DMS53 treated with DMSO at 0.1 percent for 48 hours (cell line): ENCODE data around the gene IGLON5.

Experiments
- DNase-seq: peaks from one replicate; lab custom pipeline; 2025; ENCODE audit not compliant: unreplicated experiment; lab: John Stamatoyannopoulos, UW

IGLON5 gene

DNA sequence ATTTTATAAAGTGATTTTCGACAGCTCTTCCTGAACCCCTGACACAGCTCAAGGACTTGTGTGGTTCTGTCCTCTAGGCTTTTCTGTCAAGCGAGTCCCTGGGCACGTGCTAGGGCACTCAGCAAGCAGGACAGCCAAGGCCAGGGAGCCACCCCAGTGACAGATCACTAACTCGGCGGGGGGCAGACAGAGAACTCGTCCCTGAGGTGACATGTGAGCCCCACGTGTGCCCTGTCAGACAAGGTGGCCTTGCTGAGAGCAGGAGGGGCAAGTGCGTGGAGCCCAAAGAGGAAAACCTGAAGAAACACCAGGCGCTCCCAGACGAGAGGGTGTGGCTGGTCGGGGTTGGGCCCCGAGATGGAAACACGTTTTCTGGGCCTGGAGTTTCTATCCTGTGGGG is 49.8 kb downstream of the IGLON5 start:
- DNase-seq = no peak

DNA sequence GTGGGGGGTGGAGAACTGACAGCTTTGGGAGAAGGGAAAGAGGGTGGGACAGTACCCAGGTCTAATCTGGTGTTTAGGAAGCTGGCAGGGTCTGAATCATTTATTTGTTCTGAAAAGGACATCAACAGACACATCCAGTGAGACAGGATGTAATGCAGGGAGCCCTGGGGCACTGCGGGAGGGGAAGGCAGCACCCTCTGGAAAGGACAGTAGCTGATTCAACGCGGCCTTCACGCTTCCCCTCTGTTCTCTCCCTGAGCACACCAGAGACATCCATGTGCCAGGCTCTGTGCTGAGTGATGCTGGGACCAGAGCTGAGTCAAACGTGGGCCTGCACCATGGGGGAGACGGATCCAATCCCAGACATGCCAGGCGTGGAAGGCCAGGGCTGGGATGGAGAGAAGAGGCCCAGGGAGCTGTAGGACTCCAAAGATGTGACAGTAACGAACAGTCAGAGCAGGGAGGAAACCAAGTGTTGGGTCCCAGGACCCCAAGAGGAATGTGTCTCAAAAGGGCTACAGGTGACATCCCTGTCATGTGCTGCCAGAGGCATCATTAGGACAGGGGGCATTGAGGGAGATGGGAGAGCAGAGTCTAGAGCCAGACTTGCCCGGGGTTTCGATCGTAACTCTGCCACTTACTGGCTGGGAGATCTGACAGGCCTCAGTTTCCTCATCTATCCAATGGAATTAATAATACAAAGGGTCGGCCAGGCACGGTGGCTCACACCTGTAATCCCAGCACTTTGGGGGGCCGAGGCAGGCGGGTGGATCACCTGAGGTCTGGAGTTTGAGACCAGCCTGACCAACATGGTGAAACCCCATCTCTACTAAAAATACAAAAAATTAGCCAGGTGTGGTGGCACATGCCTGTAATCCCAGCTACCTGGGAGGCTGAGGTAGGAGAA is 53.0 kb downstream of the IGLON5 start:
- DNase-seq = no peak

DNA sequence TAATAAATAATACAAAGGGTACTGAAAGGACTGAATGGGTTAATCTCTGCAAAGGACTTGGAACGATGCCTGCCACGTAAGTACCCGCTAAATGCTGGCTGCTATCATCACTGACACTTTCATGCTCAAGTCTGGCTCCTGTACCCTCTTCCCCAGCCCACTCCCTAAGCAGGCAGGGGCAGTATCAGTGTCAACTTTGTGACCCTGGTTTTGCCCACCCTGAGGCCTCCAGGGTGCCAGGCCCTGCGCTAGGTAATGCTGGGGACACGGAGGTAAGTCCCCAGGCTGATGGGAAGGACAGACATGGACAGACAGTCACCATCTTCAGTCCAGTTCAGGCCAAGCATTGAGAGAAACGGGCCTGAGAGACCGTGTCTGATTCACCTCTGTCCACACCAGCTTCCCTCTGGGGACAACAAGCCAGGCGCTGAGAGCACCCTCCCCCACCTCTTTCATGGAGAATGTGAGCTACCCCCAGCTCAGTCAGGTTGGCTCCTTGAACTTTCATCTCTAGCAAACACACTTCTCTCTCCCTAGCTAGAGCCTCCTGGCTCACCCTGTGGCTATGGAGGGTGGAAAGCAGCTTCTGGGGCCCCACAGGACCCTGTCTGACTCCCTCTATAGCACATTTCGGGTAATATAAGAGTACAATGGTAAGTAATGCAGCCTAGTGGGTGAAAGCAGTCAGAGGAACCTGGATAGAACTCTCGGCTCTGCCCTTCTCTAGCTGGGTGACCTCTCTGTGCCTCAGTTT is 53.9 kb downstream of the IGLON5 start:
- DNase-seq = no peak

DNA sequence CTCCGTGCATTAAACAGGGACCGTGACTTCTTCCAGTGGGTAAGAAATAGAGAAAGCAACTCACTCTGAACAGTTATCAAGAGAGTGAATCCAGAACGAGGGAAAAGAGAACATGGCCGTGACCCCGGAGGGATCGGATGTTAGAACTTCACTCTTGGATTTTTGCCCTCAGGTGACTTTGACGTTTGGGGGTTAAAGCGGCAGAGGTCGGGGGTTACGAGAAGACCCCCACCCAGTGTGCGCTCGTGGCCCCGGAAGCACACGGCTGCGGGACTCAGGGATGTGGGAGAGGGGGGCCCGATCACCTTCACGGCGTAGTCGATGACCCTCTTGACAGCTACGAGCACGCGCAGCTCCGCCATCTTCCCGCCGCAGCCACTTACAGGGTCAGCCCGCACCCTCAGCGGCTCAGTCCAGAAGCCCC is 54.5 kb downstream of the IGLON5 start, which contains the start of gene ETFB:
Gene ETFB (minus strand): TSS at position 424 of the 424 bp plus-strand sequence. CDS start 62 bp downstream, at position 362.
- DNase-seq = no peak

DNA sequence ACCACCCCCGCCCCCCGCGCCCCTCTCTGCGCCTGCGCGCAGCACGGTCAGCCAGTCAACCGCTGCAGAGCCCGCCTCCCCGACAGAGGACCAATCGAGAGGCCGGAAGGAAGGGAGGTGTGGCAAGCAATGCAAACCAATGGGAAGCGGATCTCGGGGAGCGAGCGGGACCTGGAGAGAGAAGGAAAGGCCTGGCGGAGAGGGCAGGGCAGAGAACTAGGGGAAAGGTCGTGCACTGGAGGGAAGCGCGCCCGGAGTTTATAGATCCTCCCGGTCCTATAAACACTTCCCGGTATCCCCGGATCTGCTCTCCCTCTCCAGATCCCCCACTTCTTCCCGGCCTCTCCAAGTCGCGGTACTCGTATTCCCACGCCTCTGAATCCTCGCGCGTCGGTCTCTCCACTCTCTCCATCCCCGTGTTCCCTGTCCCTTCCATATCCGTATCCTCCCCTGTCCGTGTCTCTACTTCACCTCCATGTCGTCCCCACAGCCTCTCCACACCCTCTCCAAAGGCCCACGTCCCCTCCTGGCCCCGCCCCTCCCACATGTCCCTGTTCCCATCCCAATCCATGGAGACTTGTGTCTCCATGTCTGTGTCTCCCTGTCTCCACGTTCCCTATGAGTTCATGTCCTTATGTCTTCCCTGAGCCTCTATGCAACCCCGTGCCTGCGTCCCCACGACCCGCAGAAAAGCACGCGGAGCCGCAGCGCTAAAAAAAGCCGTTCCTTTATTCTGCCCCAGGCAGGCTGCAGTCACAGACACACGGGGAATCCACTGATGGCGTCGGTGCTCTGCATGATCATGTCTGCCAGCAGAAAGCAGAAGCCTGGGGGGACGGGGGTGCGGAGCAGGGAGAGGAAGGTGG is 55.2 kb downstream of the IGLON5 start:
- DNase-seq = no peak

DNA sequence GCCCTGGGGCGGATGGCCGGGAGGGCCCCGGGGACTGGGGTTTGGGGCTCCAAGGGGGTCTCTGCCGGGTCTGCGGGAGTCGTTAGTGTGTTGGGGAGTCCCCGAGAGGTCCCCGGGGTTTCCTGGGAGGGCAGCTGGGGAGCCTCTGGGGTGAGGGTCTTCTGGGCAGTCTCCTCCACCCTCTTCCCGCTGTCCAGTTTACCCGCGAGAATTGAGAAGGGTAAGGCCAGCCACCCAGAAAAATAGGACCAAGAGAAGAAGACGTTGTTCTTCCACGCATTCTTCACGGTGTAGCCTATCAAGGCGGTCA is 55.8 kb downstream of the IGLON5 start:
- DNase-seq = no peak

DNA sequence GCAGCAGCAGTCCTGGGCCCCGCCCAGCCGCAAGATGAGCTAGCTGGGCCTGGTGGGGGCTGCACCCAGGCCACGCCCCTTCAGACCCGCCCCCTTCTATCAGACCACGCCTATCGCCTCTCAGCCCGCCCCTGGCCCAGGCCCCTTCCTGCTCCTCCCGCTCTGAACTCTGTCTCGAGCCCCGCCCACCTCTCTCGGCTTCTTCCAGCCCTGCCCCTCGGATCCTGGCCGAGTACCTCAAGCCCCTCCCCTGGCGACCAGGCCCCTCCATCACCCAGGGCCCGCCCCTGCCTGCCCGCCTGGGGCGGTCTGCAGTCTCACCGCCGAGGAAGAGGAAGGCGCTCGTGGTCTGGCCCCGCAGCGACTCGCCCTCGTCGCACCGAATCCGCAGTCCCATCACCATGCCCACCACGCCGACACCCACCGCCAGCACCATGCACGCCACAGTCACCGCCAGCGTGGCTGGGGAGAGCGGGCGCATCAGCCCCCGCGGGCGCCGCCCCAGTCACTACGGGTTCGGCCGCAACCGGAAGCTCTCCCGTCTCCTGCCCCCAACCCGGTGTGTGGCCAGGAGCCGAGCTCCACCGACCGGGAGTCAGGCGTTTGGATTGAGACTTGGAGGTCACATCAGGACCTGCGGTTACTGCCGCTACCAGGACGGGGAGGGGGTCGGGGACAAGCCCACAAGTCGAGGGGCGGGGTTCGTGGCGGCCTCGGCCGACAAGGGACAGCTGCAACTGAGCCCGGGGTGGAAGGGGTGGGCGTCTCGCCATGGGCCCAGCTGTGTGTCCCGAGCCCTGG is 56.3 kb downstream of the IGLON5 start:
- DNase-seq = no peak

DNA sequence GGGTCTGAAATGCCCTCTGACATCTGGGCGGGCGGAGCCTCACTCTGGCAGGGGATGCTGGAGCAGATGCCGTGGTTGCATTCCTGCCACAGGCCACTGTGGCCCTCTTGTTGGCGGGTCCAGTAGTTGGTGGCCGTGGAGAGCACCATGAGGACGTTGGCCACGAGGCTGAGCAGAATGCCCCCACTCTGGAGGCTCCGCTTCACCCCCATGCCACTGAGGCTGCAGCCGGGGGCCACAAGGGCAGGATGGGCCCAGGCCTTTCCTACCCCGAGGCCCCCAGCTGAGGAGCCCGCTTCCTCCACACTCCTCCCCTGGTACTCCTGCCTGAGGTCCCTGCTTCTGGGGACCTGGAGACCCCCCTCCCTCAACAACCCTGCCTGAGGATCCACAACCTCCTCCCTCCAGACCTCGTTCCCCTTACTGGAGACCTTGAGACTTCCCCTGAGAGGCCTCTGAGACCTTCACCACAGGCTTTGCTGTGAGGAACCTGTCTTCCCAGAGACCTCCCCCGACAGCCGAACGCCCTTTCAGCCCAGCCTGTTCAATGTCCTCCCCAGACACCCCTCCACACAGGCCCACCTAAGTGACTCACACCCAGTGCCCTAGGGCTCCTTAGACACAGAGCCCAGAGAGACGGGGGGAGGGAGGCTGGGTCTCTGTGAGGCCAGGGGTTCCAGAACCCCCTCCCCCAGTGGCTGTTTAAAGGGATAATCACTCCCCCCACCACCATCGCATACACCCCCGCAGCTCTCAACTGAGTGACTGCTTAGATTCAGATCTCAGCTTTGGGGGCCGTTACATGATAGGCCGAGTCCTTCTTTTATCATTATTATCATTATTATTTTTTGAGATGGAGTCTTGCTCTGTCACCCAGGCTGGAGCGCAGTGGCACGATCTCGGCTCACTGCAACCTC is 57.2 kb downstream of the IGLON5 start, which contains the start of gene CLDND2:
Gene CLDND2 (minus strand): TSS at position 638 of the 917 bp plus-strand sequence. CDS start 426 bp downstream, at position 212.
- no peak for DNase-seq

DNA sequence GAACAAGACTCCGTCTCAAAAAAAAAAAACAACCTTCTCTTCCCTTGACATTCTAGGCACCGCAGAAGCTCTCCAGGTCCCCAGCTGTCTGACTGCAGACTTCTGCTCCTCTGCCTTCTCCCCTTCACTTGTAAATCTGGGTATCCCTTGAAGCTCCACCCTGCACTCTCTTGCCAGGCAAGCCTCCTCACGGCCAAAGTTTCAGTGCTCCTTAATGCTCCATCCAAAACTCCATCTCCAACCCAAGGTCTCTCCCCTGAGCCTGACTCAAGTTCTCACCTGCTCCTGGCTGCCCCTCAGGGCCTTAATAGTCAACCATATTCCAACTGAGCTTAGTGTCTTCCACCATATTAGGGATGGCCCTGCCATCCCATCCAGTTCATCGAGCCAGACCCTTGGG is 58.8 kb downstream of the IGLON5 start:
- DNase-seq = no peak

DNA sequence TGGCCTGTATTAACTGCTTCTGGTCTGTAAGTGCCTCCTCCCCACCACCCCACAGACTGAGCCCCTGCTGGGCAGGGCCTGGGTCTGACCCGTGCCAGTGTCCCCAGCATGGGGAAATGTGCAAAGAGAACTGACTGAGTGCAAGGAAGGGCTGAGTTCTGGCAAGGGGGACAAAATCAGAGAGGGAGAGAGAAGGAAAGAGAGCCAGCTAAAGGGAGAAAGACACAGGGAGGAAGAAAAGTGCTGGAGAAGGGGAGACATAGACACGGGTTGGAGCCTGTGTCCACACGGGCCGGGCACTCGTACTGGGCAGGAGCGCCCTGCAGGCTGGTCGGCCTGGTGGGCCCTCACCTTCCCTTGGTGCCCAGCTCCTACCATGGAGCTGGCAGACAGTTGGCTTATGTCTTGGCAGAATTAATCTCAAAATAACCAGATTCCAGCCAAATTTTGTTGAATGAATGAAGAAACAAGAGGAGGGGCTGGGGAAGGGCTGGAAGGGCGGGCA is 59.8 kb downstream of the IGLON5 start:
- no peak for DNase-seq

DNA sequence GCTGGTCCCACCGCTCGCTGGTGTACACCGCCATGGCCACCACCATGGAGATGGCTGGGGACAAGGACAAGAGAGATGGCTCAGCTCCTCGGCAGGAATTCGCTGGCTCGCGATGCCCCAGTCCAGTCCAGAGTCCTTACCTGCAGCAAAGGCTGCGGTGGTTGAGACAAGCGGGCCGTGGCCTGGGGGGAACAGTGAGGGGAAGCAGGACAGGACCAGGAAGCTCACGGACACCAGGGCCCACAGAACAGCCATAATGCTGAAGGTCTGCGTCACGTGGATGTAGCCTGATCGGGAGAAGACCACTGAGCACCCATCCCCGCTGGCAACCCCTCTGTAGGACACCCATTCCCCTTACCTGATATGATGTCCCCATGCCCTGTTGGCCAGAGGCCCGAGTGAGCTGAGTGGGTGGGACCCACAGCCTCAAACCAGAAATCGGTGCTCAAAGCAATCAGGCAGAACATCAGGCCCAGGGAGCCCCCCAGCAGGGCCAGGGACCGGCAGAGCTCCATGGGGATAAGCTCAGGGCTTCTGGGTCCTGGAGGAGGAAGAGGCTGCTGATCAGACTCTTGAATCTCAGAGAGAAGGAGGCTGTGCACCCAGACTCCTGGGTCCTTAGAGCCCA is 60.7 kb downstream of the IGLON5 start:
- no peak for DNase-seq

DNA sequence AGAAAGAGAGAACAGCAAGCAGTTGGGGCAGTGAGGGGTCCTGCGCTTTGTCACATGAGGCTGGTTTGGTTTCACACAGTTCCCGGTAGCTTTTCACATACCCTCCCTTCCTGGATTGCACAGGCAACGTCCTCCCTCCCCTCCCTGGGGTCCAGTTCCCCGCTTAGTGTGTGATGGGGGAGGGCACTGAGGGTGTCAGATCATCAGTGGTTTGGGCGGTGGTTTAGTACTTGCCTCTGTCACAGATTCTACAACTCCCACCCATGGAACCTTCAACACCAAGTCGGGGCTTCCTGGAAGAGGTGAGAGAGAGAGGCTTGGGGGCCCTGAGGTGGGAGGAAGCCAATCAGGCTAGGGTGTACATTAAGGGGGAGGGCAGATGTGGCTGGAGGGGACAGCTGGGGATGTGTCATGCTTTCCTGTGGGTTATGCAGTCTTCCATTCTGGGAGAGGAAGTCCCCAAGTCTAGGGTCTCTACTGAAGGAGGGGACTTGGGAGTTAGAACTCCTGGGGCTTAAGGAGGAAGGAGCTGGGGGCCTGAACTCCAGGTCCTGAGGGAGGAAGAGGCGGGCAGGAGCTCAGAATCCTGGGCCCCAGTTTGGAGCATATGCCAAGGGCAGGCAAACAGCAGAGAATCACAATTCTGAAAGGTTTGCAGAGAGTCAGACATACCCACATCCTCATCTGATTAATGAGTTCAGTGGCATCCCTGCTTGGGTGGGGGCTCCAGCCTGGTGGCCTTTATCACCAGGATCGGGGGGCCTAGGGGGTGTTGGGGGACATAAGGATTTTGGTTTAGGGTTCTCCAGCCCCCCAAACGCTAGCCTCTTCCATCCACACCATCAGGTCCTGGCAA is 61.4 kb downstream of the IGLON5 start, which contains the start of gene NKG7:
Gene NKG7 (minus strand): TSS at position 6 of the 856 bp plus-strand sequence. CDS start 119 bp downstream, outside the sequence.
- DNase-seq = no peak

DNA sequence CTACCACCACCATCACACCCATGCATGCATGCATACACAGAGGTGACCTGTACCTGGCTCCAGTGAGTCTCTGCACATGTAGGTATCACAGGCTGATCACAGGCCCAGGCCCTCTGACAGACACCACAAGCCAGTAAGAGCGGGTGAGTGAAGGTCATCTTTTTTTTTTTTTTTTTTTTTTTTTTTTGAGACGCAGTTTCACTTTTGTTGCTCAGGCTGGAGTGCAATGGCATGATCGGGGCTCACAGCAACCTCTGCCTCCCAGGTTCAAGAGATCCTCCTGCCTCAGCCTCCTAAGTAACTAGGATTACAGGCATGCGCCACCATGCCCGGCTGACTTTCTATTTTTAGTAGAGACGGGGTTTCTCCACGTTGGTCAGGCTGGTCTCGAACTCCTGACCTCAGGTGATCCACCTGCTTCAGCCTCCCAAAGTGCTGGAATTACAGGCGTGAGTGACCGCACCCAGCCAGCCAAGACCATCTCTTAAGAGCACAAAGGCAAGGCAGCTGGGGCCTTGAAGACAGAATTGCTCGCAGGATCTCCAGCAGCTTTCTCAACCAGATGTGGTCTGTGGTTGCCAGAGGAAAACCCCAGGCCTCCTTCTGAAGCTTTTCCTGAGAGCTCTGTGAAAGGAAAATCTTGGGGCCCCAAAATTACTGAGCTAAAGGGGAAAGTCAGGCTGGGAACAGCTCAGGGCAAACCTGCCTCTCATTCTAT is 64.2 kb downstream of the IGLON5 start:
- no peak for DNase-seq

DNA sequence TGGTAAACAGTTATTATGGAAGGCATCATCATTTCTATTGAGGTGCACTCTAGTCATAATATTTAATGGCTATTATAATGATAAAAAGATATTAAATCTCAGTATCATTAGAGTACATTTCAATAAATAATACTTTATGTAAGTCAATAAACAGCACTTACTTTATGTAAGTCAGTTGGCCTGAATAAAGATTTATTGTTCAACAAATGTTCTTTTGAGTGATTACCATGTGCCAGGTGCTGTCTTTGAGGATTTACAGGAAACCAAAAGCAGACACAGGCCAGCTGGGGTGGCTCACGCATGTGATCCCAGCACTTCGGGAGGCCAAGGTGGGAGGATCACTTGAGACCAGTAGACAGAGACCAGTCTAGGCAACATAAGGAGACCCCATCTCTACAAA is 66.0 kb downstream of the IGLON5 start:
- DNase-seq = no peak

DNA sequence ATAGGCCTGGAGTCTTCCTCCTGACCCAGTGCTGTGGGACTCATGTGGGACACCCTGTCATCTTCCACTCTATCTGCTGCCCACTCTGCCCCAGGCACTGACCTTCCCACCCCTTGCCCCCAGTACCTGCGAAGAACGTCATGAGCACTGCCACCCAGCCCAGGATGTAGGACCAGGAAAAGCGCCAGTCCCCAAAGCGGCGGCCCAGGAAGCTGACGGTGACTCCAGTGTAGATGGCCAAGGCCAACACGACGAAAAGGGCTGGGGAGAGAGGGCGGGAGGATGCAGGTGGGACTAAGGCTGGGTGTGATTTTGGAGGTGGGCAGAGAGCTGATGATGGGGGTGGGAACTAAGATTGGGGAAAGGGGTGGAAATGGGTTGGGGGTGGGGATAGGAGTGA is 68.9 kb downstream of the IGLON5 start:
- DNase-seq = no peak
